MM.1S (cell line): ENCODE measurements around the gene CLDN25.

Experiments
- EZH2 ChIP-seq: fragments of 300-600 bp; sonication (generic); optimal IDR thresholded peaks from 2 replicates; pipeline ENCODE3; 2017; ENCODE audit warnings: low read depth, mild to moderate bottlenecking, antibody characterized with exemption, low read length, mixed read lengths
- TF ChIP-seq, protein P1 (sequence below): fragments of 300-600 bp; sonication (generic); IDR thresholded peaks from 2 replicates; pipeline ENCODE4 v1.5.1; 2016; ENCODE audit warnings: antibody characterized with exemption, low read length, mixed read lengths

DNA sequence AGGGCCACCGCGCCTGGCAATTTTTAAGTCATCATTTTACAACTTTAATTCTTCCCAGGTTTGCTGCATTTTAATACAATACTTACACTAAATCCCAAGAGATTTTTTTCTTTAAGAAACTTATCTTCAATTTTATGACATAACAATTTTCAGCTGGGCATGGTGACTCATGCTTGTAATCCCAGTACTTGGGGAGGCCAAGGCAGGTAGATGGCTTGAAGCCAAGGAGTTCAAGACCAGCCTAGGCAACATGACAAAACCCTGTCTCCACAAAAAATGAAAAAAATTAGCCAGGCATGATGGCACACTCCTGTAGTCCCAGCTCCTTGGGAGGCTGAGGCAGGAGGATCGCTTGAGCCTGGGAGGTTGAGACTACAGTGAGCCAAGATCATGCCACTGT, 38.8 kb downstream of the CLDN25 start:
- TF ChIP-seq, protein P1, sequence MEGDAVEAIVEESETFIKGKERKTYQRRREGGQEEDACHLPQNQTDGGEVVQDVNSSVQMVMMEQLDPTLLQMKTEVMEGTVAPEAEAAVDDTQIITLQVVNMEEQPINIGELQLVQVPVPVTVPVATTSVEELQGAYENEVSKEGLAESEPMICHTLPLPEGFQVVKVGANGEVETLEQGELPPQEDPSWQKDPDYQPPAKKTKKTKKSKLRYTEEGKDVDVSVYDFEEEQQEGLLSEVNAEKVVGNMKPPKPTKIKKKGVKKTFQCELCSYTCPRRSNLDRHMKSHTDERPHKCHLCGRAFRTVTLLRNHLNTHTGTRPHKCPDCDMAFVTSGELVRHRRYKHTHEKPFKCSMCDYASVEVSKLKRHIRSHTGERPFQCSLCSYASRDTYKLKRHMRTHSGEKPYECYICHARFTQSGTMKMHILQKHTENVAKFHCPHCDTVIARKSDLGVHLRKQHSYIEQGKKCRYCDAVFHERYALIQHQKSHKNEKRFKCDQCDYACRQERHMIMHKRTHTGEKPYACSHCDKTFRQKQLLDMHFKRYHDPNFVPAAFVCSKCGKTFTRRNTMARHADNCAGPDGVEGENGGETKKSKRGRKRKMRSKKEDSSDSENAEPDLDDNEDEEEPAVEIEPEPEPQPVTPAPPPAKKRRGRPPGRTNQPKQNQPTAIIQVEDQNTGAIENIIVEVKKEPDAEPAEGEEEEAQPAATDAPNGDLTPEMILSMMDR, result no peak
- TF ChIP-seq EZH2, result no peak
